Liver (tissue), 9 donors: Measurements from ENCODE around the gene CALHM5. TPM values are rescaled to one million over a fixed set of nuclear protein-coding genes. Genes with fewer than 3 reads are reported as not detected.
"Not testable (repeated sequence)": the region's sequence is repeated elsewhere in the genome, so short reads cannot be mapped to it uniquely, and the experiment has no call there.

Experiments used
- DNase-seq: peaks from one replicate; pipeline ENCODE4 v3.0.0-alpha.2; 2017; ENCODE audit warnings: low spot score
- H3K27ac ChIP-seq, 2 donors: one replicate each; pipeline ENCODE4 v1.7.0; 2013; ENCODE audit warnings: inconsistent platforms in 2 of 2, low read length in 2 of 2, control low read depth in 1 of 2, low read depth in 1 of 2, mild to moderate bottlenecking in 1 of 2
- H3K27me3 ChIP-seq, 4 donors: one replicate each; pipeline versions ENCODE4 v1.6.1 to v1.7.0; 2013; ENCODE audit warnings: low read length in 3 of 4, inconsistent platforms in 1 of 4, mild to moderate bottlenecking in 1 of 4, moderate library complexity in 1 of 4; ENCODE audit not compliant: control insufficient read depth in 4 of 4, insufficient read depth in 4 of 4
- H3K36me3 ChIP-seq, 4 donors: one replicate each; pipeline versions ENCODE4 v1.6.1 to v1.7.0; 2013; ENCODE audit warnings: low read length in 3 of 4, mild to moderate bottlenecking in 3 of 4, low read depth in 1 of 4, moderate library complexity in 1 of 4; ENCODE audit not compliant: control insufficient read depth in 4 of 4, insufficient read depth in 3 of 4
- H3K4me1 ChIP-seq, 4 donors: one replicate each; pipeline versions ENCODE4 v1.6.1 to v1.7.0; 2013; ENCODE audit warnings: low read length in 3 of 4, mild to moderate bottlenecking in 3 of 4, moderate library complexity in 1 of 4; ENCODE audit not compliant: control insufficient read depth in 4 of 4, insufficient read depth in 4 of 4
- H3K4me3 ChIP-seq, 3 donors: one replicate each; pipeline versions ENCODE4 v1.6.1 to v1.7.0; 2013; ENCODE audit warnings: low read length in 3 of 3, control low read depth in 1 of 3, low read depth in 1 of 3, mild to moderate bottlenecking in 1 of 3
- H3K9ac ChIP-seq, 2 donors: one replicate each; pipeline ENCODE4 v1.7.0; 2013; ENCODE audit warnings: low read length in 2 of 2, mild to moderate bottlenecking in 2 of 2, moderate library complexity in 2 of 2, control low read depth in 1 of 2, low read depth in 1 of 2
- H3K9me3 ChIP-seq, 4 donors: one replicate each; pipeline versions ENCODE4 v1.6.1 to v1.7.0; 2013; ENCODE audit warnings: low read length in 3 of 4; ENCODE audit not compliant: control insufficient read depth in 4 of 4
- FOXA1 ChIP-seq: IDR thresholded peaks from 2 replicates; pipeline ENCODE4 v1.6.1; 2016; ENCODE audit warnings: antibody characterized with exemption
- GABPA ChIP-seq, 2 donors: IDR thresholded peaks in 1 of 2; conservative IDR thresholded peaks in 1 of 2; 2 replicates each; pipeline ENCODE4 v1.6.1; 2016; ENCODE audit warnings: antibody characterized with exemption in 2 of 2, mild to moderate bottlenecking in 1 of 2, moderate library complexity in 1 of 2
- HNF4A ChIP-seq, 2 donors: conservative IDR thresholded peaks; 2 replicates each; pipeline ENCODE4 v1.6.1; 2016; ENCODE audit warnings: antibody characterized with exemption in 2 of 2, mild to moderate bottlenecking in 2 of 2
- NR2F2 ChIP-seq: IDR thresholded peaks from 2 replicates; pipeline ENCODE4 v1.6.1; 2016; ENCODE audit warnings: antibody characterized with exemption
- RAD21 ChIP-seq, 2 donors: IDR thresholded peaks; 2 replicates each; pipeline ENCODE4 v1.6.1; 2016; ENCODE audit warnings: antibody characterized with exemption in 2 of 2, mild to moderate bottlenecking in 2 of 2
- REST ChIP-seq: IDR thresholded peaks from 2 replicates; pipeline ENCODE4 v1.6.1; 2016; ENCODE audit warnings: antibody characterized with exemption, mild to moderate bottlenecking
- RXRA ChIP-seq, 2 donors: IDR thresholded peaks; 2 replicates each; pipeline ENCODE4 v1.6.1; 2017 to 2018; ENCODE audit warnings: antibody characterized with exemption in 2 of 2, mild to moderate bottlenecking in 1 of 2
- SP1 ChIP-seq: IDR thresholded peaks from 2 replicates; pipeline ENCODE4 v1.6.1; 2018; ENCODE audit warnings: antibody characterized with exemption, mild to moderate bottlenecking
- TAF1 ChIP-seq: conservative IDR thresholded peaks from 2 replicates; pipeline ENCODE4 v1.6.1; 2016; ENCODE audit warnings: antibody characterized with exemption, mild to moderate bottlenecking
- YY1 ChIP-seq: IDR thresholded peaks from 2 replicates; pipeline ENCODE4 v1.6.1; 2016; ENCODE audit warnings: antibody characterized with exemption, mild to moderate bottlenecking
- ZBTB33 ChIP-seq: IDR thresholded peaks from 2 replicates; pipeline ENCODE4 v1.6.1; 2016; ENCODE audit warnings: antibody characterized with exemption
- WGBS: extraction: QIAGEN DNeasy Blood & Tissue Kit; methylation state at CpG from one replicate; pipeline ENCODE4 v1.1.7; 2013; 5-methylcytosine and 5-hydroxymethylcytosine counted together
- polyA plus RNA-seq, 2 donors: library from polyadenylated mRNA; stranded (reverse) in 1 of 2; unstranded in 1 of 2; fragments of 200-250 nt in 1 of 2; fragments of >200 nt in 1 of 2; fragmentation: Nextera tagmentation in 1 of 2; extraction: Ambion mirVana in 1 of 2; gene quantifications; one replicate each; pipeline versions ENCODE4 v1.2.1 to v1.2.3, GENCODE V29; 2013 to 2015
- total RNA-seq, 2 donors: library from RNA; depleted of rRNA; stranded (reverse); fragments of >200 nt; gene quantifications; one replicate each; pipeline ENCODE4 v1.2.3, GENCODE V29; 2014
- TF ChIP-seq, protein P1 (sequence below): fragments of 150-350 bp; IDR thresholded peaks from 2 replicates; pipeline ENCODE4 v1.5.1; 2017; ENCODE audit warnings: improper control_type of control experiment, low read depth, low read length; ENCODE audit not compliant: missing input control
- TF ChIP-seq, protein P2 (sequence below): IDR thresholded peaks from 2 replicates; pipeline ENCODE4 v1.6.1; 2016; ENCODE audit warnings: antibody characterized with exemption
- donor health status: healthy.
- donor health status: healthy.
- donor health status: healthy.
- donor health status: healthy.
- donor health status: healthy.

The CALHM5 gene
- total and polyA plus RNA-seq, 4 donors: 0.07 to 0.59 (median 0.45) TPM

DNA sequence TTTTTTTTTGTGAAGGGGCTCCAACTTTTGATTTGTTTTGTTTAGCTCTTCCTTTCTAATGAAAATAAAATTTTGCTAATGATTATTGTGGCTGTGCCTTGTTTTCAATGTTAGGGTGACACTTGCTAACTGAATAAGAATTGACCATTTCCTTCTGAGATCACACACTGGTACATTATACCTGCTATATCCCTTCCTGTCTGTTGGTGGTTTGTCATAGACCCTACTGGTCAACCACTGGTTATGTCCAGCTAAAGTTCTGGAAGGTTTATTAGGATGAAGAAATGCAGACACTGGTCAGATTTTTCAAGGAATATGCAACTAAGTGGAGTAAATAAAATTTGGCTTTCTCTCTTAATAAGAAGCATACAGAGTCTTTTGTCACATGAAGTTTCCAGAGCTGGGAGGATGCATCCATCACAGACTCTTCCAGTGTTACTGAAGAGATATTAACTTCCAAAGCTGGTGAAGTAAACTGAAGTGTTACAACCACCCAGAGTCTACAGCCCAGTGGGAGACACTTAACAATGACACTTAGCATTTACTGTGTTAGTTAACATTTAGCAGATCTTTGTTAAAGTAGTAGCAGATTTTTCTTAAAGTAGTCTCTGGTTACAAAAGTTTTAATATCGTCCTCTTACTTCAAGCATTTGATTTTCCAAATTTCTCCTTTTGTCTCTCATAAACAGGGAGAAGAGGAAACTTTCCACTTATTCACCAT, 19.7 kb upstream of the CALHM5 start:
- TF ChIP-seq RAD21 (IDR thresholded peaks at IDR 0.05) (no peak), HNF4A (conservative IDR thresholded peaks at IDR 0.05) (no peak), GABPA (IDR thresholded peaks at IDR 0.05 in 1 of 2, conservative IDR thresholded peaks at IDR 0.05 in 1 of 2) (no peak), RXRA (IDR thresholded peaks at IDR 0.05) (no peak), YY1 (no peak), NR2F2 (no peak), ZBTB33 (no peak), SP1 (no peak), FOXA1 (no peak)
- TF ChIP-seq, protein P1, sequence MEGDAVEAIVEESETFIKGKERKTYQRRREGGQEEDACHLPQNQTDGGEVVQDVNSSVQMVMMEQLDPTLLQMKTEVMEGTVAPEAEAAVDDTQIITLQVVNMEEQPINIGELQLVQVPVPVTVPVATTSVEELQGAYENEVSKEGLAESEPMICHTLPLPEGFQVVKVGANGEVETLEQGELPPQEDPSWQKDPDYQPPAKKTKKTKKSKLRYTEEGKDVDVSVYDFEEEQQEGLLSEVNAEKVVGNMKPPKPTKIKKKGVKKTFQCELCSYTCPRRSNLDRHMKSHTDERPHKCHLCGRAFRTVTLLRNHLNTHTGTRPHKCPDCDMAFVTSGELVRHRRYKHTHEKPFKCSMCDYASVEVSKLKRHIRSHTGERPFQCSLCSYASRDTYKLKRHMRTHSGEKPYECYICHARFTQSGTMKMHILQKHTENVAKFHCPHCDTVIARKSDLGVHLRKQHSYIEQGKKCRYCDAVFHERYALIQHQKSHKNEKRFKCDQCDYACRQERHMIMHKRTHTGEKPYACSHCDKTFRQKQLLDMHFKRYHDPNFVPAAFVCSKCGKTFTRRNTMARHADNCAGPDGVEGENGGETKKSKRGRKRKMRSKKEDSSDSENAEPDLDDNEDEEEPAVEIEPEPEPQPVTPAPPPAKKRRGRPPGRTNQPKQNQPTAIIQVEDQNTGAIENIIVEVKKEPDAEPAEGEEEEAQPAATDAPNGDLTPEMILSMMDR: no peak
- no peak overlapping the region for H3K9ac ChIP-seq
- WGBS: 85% methylated on average over 1 of the region's 1 CpG
- H3K27me3 ChIP-seq: no peaks in the 10 kb centered on the region
- H3K4me1 ChIP-seq: no peaks in the 10 kb centered on the region
- H3K27ac ChIP-seq: no peak overlapping the region
- H3K36me3 ChIP-seq: no peaks in the 10 kb centered on the region
- H3K4me3 ChIP-seq: no peak overlapping the region
- H3K9me3 ChIP-seq: no peaks in the 10 kb centered on the region
- DNase-seq: no peak

DNA sequence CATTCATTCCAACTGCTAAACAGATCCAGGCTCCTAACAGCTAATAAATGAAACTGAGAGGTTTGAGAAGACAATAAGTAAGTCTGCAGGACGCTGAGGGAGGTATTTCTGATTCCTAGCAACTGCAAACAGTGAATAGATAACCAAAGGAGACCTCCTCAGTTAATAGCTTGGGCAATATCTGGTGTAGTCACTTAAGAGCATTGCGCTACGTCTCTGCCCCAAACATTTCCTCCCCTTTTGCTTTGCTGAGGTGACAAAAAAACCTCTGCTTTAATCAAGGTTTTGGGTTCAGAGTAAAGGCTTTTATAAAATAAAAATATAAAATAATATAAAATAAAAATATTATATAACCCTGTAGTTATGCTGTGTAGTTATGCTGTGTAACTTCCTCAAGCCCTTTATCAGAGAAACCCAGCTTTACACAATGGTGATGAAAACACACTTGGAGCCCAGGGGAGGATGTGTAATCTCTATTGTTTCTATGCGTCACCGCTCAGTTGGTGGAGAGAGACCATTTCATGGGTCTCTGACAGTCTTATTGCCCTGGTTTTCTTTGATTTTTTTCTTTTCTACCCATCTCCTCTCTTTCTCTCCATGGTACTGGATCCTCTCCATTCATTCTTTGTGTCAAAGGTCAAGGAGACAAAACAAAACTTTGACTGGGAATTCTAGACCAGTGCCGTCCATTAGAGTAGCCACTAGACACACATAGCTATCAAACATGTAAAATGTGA, 18.9 kb upstream of the CALHM5 start:
- Histone ChIP-seq H3K4me1 (no peaks in the 10 kb centered on the region), H3K9me3 (no peaks in the 10 kb centered on the region), H3K9ac (no peak overlapping the region), H3K4me3 (no peak overlapping the region), H3K27ac (no peak overlapping the region), H3K27me3 (no peaks in the 10 kb centered on the region), H3K36me3 (no peaks in the 10 kb centered on the region)
- TF ChIP-seq TAF1: no peak
- TF ChIP-seq, protein P2, sequence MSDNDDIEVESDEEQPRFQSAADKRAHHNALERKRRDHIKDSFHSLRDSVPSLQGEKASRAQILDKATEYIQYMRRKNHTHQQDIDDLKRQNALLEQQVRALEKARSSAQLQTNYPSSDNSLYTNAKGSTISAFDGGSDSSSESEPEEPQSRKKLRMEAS: no peak
- TF ChIP-seq GABPA (IDR thresholded peaks at IDR 0.05 in 1 of 2, conservative IDR thresholded peaks at IDR 0.05 in 1 of 2): no peak
- TF ChIP-seq, protein P1: no peak
- TF ChIP-seq REST: no peak
- WGBS: 79% methylated on average over 6 of the region's 6 CpGs
- no peak for DNase-seq

GRCh38 chr6:116495161-116495560, 16.3 kb upstream of the CALHM5 start:
- H3K4me1 ChIP-seq, H3K9me3 ChIP-seq, H3K4me3 ChIP-seq, H3K9ac ChIP-seq, H3K36me3 ChIP-seq, H3K27me3 ChIP-seq, DNase-seq, H3K27ac ChIP-seq: not testable (repeated sequence)
- WGBS: 99% methylated on average over 1 of the region's 1 CpG
